NCI-H1092 (cell line): ENCODE results near the gene SLU7.

Experiments used
- DNase-seq: peaks from one replicate; lab custom pipeline; 2025; lab: John Stamatoyannopoulos, UW

SLU7 gene

GRCh38 chr5:160418561-160419457 lies at the start of gene SLU7:
SLU7 (minus strand) TSS chr5:160419081; CDS start chr5:160415294, 3,787 bp downstream.
- DNase-seq: peak; percentile 77

- DNase-seq: no peak
Observed at GRCh38 chr5:160468363-160468975, 49.6 kb upstream of the SLU7 start.

- no peak for DNase-seq
Observed at GRCh38 chr5:160467555-160468362, 48.9 kb upstream of the SLU7 start.

- DNase-seq: no peak
Observed at GRCh38 chr5:160466889-160467554, 48.1 kb upstream of the SLU7 start.

GRCh38 chr5:160466116-160466515 lies 47.2 kb upstream of the SLU7 start:
- no peak for DNase-seq

- DNase-seq: no peak
Observed at GRCh38 chr5:160464466-160464797, 45.6 kb upstream of the SLU7 start.

GRCh38 chr5:160463740-160464465 lies 45.0 kb upstream of the SLU7 start:
- DNase-seq: no peak

- no peak for DNase-seq
Observed at GRCh38 chr5:160463227-160463626, 44.3 kb upstream of the SLU7 start.

- DNase-seq: no peak
Observed at GRCh38 chr5:160462167-160462566, 43.3 kb upstream of the SLU7 start.

GRCh38 chr5:160461378-160461777 lies 42.5 kb upstream of the SLU7 start:
- DNase-seq: no peak

GRCh38 chr5:160460377-160461049 lies 41.6 kb upstream of the SLU7 start:
- no peak for DNase-seq

- DNase-seq: no peak
Observed at GRCh38 chr5:160458806-160459800, 40.2 kb upstream of the SLU7 start.

GRCh38 chr5:160457252-160457651 lies 38.4 kb upstream of the SLU7 start:
- no peak for DNase-seq

GRCh38 chr5:160456480-160457177 lies 37.7 kb upstream of the SLU7 start:
- DNase-seq: no peak

- DNase-seq: no peak
Observed at GRCh38 chr5:160455600-160455999, 36.7 kb upstream of the SLU7 start.

- DNase-seq: no peak
Observed at GRCh38 chr5:160453751-160454150, 34.9 kb upstream of the SLU7 start.

GRCh38 chr5:160452795-160453194 lies 33.9 kb upstream of the SLU7 start:
- DNase-seq: no peak

- no peak for DNase-seq
Observed at GRCh38 chr5:160452036-160452435, 33.2 kb upstream of the SLU7 start.

GRCh38 chr5:160451281-160451680 lies 32.4 kb upstream of the SLU7 start:
- no peak for DNase-seq
